Spleen (tissue), 11 donors: ENCODE results near the gene HSPB6. TPM values are rescaled to one million over a fixed set of nuclear protein-coding genes. Genes with fewer than 3 reads are reported as not detected.

Source experiments
- DNase-seq: peaks from one replicate; pipeline ENCODE4 v3.0.0-alpha.2; 2020
- H3K27ac ChIP-seq, 8 donors: fragments of 200-600 bp; sonication (generic) in 7 of 8; 1 replicate in 4 of 8; 2 replicates in 4 of 8; pipeline versions ENCODE4 v1.5.0 to v1.8.0; 2016 to 2021; ENCODE audit warnings: inconsistent platforms in 4 of 8, mild to moderate bottlenecking in 4 of 8, moderate library complexity in 1 of 8
- H3K27me3 ChIP-seq, 7 donors: fragments of 200-600 bp; sonication (generic) in 6 of 7; replicated peaks in 1 of 7; 1 replicate in 4 of 7; 2 replicates in 3 of 7; pipeline versions ENCODE4 v1.5.0 to v1.8.0; 2016 to 2021; ENCODE audit warnings: inconsistent platforms in 3 of 7, mild to moderate bottlenecking in 1 of 7
- H3K36me3 ChIP-seq, 6 donors: fragments of 200-600 bp; sonication (generic) in 5 of 6; 1 replicate in 4 of 6; 2 replicates in 2 of 6; pipeline versions ENCODE4 v1.5.0 to v1.8.0; 2016 to 2021; ENCODE audit warnings: inconsistent platforms in 2 of 6
- H3K4me1 ChIP-seq, 6 donors: fragments of 200-600 bp; sonication (generic) in 5 of 6; 1 replicate in 3 of 6; 2 replicates in 3 of 6; pipeline versions ENCODE4 v1.5.0 to v1.8.0; 2016 to 2021; ENCODE audit warnings: inconsistent platforms in 3 of 6
- H3K4me3 ChIP-seq, 8 donors: fragments of 200-600 bp; sonication (generic) in 7 of 8; 1 replicate in 4 of 8; 2 replicates in 4 of 8; pipeline versions ENCODE4 v1.5.0 to v1.8.0; 2016 to 2021; ENCODE audit warnings: inconsistent platforms in 4 of 8, mild to moderate bottlenecking in 4 of 8, moderate library complexity in 2 of 8
- H3K9me3 ChIP-seq, 8 donors: fragments of 200-600 bp; sonication (generic) in 7 of 8; 1 replicate in 4 of 8; 2 replicates in 4 of 8; pipeline versions ENCODE4 v1.5.0 to v1.8.0; 2016 to 2021; ENCODE audit warnings: inconsistent platforms in 4 of 8
- CTCF ChIP-seq, 11 experiments: fragments of 200-600 bp in 7 of 11; fragments of 450-650 bp in 4 of 11; sonication (generic) in 4 of 11; IDR thresholded peaks in 8 of 11; conservative IDR thresholded peaks in 3 of 11; 1 replicate in 7 of 11; 2 replicates in 4 of 11; pipeline versions ENCODE4 v1.4.0 to v1.8.0; 2016 to 2021; ENCODE audit warnings: antibody characterized with exemption in 11 of 11, inconsistent platforms in 4 of 11, mild to moderate bottlenecking in 1 of 11
- POLR2A ChIP-seq, 3 donors: fragments of 450-650 bp; IDR thresholded peaks; one replicate each; pipeline ENCODE4 v1.5.1; 2017; ENCODE audit warnings: antibody characterized with exemption in 3 of 3, mild to moderate bottlenecking in 1 of 3
- POLR2AphosphoS5 ChIP-seq, 3 donors: sonication (generic); formaldehyde crosslinking; IDR thresholded peaks; one replicate each; pipeline ENCODE4 v1.5.1; 2017; ENCODE audit warnings: antibody characterized with exemption in 3 of 3
- WGBS, 5 donors: extraction: QIAGEN DNeasy Blood & Tissue Kit in 3 of 5; methylation state at CpG; one replicate each; pipeline versions ENCODE4 v1.1.5 to v1.1.7; 2013 to 2018; 5-methylcytosine and 5-hydroxymethylcytosine counted together
- intact Hi-C: fragments of 100-400 bp; cut with DNase I; formaldehyde crosslinking; loops from one replicate; pipeline ENCODE4 v1.15.0; 2023; ENCODE audit warnings: low total_unique reads
- polyA plus RNA-seq, 3 donors: library from polyadenylated mRNA; stranded (reverse); fragments of 200-250 nt; gene quantifications; one replicate each; pipeline ENCODE4 v1.2.1, GENCODE V29; 2013
- total RNA-seq, 7 donors: library from RNA; depleted of rRNA in 3 of 7; stranded (reverse); fragments of >200 nt in 3 of 7; fragmentation: NEBNext Ultra II Directional in 4 of 7; extraction: Animal tissue kit (Norgen Biotek cat#: 25700) in 4 of 7; gene quantifications; one replicate each; pipeline versions ENCODE4 v1.1.0 to v1.2.1, GENCODE V29; 2016 to 2021
- donor health status: healthy with polysubstance abuse.
- donor health status: DM: no; HTN: no; CAD: no; lungs with moderate emphysema.
- donor health status: DM: no; HTN: no; CAD: no.
- donor health status: Bipolar disorder and iron deficiency.
- donor health status: healthy.
- donor health status: DM: no; HTN: no; CAD: no.
- donor health status: DM: yes; HTN: yes; CAD: no.

HSPB6 gene
- total and polyA plus RNA-seq, 10 donors, result 2.1 to 11.0 (median 4.4) TPM

GRCh38 chr19:35780058-35780457 is 23.2 kb upstream of the HSPB6 start:
- TF ChIP-seq POLR2A (IDR thresholded peaks at IDR 0.05) (no peak), POLR2AphosphoS5 (IDR thresholded peaks at IDR 0.05) (no peak)
- H3K9me3 ChIP-seq, result no peaks in the 10 kb centered on the region
- H3K4me3 ChIP-seq, result no peak overlapping the region
- no peak overlapping the region for H3K27ac ChIP-seq
- intact Hi-C loops, result no loop called here
- WGBS, 5 donors, result 92 to 98% (median 94%) methylated on average over 15 to 16 of the region's 16 CpGs
- no peaks in the 10 kb centered on the region for H3K27me3 ChIP-seq
- peaks cover 0 to 15% (median 10%) of the 10 kb centered on the region in 6 donors for H3K4me1 ChIP-seq
- H3K36me3 ChIP-seq, result peaks cover 0 to 73% (median 25%) of the 10 kb centered on the region in 6 donors
- no peak for DNase-seq

DNA sequence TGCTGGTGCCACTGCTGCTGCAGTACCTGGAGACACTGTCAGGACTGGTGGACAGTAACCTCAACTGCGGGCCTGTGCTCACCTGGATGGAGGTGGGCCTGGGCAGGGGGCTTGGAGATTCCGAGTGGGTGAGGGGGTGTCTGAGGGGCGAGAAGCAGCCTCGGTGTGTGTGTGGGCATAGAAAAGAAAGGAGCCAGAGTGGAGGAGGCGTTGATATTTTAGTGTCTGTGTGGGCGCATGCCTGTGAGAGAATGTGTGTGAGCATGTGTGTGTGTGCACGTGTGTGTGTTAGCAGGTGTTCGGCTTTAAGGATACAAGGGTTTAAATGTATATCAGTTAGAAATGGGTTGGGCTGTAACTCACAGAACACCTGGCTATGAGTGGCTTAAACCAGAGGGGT is 22.2 kb upstream of the HSPB6 start:
- no peaks in the 10 kb centered on the region for H3K27me3 ChIP-seq
- DNase-seq, result no peak
- 90 to 95% (median 91%) methylated on average over 8 of the region's 8 CpGs for WGBS, 5 donors
- H3K4me1 ChIP-seq, result peaks cover 4 to 22% (median 18%) of the 10 kb centered on the region in 6 donors
- H3K27ac ChIP-seq, result no peak overlapping the region
- intact Hi-C loops, result no loop called here
- peaks cover 0 to 62% (median 24%) of the 10 kb centered on the region in 6 donors for H3K36me3 ChIP-seq
- no peak overlapping the region for H3K4me3 ChIP-seq
- no peaks in the 10 kb centered on the region for H3K9me3 ChIP-seq
- TF ChIP-seq POLR2AphosphoS5 (IDR thresholded peaks at IDR 0.05), result no peak
- TF ChIP-seq CTCF (IDR thresholded peaks at IDR 0.05 in 8 of 11, conservative IDR thresholded peaks at IDR 0.05 in 3 of 11), result no peak
- TF ChIP-seq POLR2A (IDR thresholded peaks at IDR 0.05), result no peak

- Histone ChIP-seq H3K9me3 (no peaks in the 10 kb centered on the region), H3K27me3 (no peaks in the 10 kb centered on the region), H3K4me3 (no peak overlapping the region), H3K36me3 (peaks cover 0 to 53% (median 23%) of the 10 kb centered on the region in 6 donors), H3K4me1 (peaks cover 4 to 22% (median 18%) of the 10 kb centered on the region in 6 donors), H3K27ac (no peak overlapping the region)
- no peak for DNase-seq
- no peak for TF ChIP-seq POLR2AphosphoS5 (IDR thresholded peaks at IDR 0.05)
- no peak for TF ChIP-seq CTCF (IDR thresholded peaks at IDR 0.05 in 8 of 11, conservative IDR thresholded peaks at IDR 0.05 in 3 of 11)
- TF ChIP-seq POLR2A (IDR thresholded peaks at IDR 0.05), result no peak
- intact Hi-C loops, result no loop called here
- whole genome bisulfite sequencing, 5 donors, result 81 to 94% (median 91%) methylated on average over 7 of the region's 7 CpGs
Measured at GRCh38 chr19:35777961-35778360, 21.1 kb upstream of the HSPB6 start.

DNA sequence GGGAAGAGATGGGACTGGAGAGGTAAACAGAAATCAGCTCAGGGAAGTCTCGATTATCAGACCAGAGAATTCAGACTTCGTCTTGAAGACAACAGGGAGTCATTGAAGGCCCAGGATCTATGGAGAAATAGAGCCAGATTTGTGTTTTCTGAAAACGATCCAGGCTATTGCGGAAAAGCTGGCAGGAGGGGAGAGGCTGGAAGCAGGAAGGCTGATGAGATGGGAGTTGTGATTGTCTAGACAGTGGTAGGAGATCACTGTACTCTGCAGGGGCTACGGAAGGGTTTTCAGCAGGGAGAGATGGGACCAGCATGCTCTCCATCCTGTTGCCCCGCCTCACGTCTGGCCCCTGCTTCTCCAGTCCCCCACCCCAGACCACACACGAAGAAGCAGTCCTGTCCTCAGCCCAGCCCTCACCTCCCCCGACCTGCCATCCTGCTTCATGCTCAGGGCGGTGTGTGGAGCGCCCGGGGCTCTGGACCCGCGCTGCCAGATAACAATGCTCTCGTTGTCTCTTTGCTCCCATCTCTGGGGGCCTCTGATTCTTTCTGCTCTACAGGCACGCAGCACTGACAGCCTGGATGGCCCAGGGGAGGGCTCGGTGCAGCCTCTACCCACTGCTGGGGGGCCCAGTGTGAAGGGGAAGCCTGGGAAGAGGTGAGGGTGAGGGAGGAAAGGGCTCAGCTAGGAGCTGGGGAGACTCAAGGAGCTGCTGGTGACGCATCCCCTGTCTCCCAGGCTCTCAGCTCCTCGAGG is 20.4 kb upstream of the HSPB6 start:
- TF ChIP-seq POLR2AphosphoS5 (IDR thresholded peaks at IDR 0.05) (no peak), CTCF (IDR thresholded peaks at IDR 0.05 in 8 of 11, conservative IDR thresholded peaks at IDR 0.05 in 3 of 11) (no peak), POLR2A (IDR thresholded peaks at IDR 0.05) (no peak)
- intact Hi-C loops, result no loop called here
- Histone ChIP-seq H3K36me3 (peaks cover 0 to 46% (median 18%) of the 10 kb centered on the region in 6 donors), H3K4me3 (no peak overlapping the region), H3K27ac (no peak overlapping the region), H3K9me3 (no peaks in the 10 kb centered on the region), H3K4me1 (peaks cover 4 to 22% (median 18%) of the 10 kb centered on the region in 6 donors), H3K27me3 (no peaks in the 10 kb centered on the region)
- WGBS, 5 donors, result 82 to 88% (median 86%) methylated on average over 18 to 19 of the region's 19 CpGs
- no peak for DNase-seq
